Activated CD8-positive, alpha-beta memory T cell treated with anti-CD3 and anti-CD28 coated beads for 1 hour (primary cell): Measurements from ENCODE around the gene INSRR.

Experiments used
- DNase-seq, 2 donors: peaks; one replicate each; pipeline ENCODE4 v3.0.0-alpha.2; 2020; ENCODE audit warnings: low read depth in 1 of 2; ENCODE audit errors: extremely low read depth in 1 of 2

The INSRR gene

DNA sequence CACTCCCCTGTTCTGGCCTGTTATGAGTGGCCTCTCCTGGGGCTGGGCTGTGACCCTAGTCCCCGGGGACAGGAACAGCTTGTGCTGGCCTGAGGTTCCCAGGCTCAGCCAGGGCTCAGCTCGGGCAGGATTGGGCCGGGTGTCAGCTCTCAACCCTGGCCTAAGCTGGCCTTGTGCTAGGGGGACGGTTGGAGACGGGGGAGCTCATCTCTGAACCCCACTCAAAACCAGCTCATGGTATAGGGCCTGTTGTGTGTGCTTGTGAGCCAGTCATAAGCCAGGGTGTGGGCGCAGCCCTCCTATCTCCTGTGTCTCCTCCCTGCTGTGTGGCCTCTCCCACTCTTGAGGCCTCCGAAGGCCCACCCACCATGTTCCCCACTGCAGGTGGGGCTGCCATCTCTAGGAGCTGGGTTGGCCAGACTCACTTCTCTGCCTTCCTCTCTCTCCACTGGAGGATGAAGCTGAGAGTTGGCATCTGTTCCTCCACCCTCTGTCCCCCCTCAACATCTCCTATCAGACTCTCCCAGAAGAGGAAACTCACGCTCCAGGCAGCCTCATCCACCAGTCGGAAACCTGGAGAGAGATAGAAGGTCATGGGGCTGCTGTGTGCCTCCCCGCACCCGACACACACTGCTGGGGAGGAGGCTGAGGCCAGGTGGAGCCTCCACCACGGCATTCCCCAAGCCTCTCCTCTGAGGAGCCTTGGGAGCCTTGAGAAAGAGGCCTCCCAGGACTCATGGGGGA, 36.0 kb upstream of the INSRR start:
- no peak for DNase-seq

DNA sequence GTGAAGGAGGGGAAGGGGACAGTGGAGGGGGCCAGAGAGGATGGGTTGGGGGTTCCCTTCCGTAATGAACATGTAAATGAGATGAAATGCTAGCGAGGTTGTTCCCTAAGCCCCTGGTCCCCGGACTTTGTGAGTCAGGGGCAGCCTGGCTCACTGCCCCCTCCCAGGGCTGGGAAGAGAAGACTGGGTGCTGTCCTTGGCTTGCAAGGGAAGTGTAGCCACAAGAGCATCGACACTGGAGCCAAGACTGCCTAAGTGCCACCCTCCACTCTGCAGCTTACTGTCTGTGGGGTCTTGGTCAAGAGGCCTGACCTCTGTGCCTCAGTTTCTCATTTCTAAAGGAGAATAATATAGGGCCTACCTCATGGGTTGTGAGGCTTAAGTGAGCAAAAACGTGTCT, 35.1 kb upstream of the INSRR start:
- no peak for DNase-seq

- no peak for DNase-seq
Observed at GRCh38 chr1:156893048-156893953, 34.4 kb upstream of the INSRR start, which contains the start of gene PEAR1. Gene PEAR1, plus strand, starts transcription at chr1:156893718. Its CDS starts 10,209 bp downstream, at chr1:156903927.

GRCh38 chr1:156892190-156893047, 33.5 kb upstream of the INSRR start:
- peak; percentile 60 to 76 for DNase-seq

DNA sequence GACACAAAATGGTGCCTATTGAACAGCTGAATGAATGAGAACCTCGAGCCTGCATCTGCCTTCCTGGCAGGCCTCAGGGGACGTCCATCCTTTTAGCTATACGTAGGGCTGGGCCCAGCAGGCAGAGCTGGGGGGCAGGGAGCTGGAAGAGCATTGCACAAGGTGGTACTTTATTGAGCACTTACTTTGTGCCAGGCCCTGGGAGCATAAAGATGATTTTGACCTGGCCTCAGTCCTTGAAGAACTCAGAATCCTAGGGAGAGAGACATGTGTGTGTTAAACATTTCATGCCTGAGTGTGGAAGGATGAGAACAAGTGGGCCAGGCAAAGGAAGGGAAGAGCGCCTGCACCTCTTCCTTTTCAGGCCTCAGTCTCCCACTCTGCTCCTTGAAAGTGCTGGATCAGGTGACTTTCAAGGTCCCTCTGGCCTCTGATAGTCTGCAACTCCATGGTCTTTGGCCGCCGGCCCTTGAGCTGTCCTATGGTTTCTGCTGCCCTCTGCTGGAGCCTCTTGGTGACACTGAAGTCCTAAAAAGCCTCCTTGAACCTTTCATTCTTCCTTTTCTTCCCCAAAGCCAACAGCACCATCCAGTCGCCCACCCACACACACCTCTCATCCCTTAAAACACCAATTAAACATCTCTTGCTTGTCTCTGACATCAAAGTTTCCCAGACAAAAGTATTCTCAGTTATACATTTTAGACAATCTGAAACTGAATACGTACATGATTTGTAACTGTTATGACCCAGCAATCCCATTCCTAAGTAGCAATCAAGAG, 31.1 kb upstream of the INSRR start:
- peak in 1 of 2 donors; percentile 40 for DNase-seq

- DNase-seq = no peak
Observed at GRCh38 chr1:156887734-156888133, 28.8 kb upstream of the INSRR start.

DNA sequence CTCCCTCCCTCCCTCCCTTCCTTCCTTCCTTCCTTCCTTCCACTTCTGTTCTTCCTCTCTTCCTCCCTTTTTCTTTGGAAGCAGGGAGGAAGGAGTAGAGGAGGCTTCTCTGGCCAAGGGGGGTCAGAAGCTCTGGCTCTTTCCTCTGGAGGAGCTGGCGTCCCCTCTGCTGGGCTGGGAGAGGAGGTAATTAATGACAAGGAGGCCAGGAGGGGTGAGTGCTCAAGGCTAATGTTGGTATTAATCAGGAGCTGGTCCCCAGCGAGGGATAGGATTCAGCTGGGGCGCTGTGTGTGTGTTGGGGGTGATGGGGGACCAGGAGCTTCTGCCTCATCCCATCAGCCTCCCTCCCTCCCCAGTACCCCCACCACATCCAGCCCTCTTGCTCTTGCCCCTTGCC, 28.4 kb upstream of the INSRR start:
- DNase-seq = no peak

DNA sequence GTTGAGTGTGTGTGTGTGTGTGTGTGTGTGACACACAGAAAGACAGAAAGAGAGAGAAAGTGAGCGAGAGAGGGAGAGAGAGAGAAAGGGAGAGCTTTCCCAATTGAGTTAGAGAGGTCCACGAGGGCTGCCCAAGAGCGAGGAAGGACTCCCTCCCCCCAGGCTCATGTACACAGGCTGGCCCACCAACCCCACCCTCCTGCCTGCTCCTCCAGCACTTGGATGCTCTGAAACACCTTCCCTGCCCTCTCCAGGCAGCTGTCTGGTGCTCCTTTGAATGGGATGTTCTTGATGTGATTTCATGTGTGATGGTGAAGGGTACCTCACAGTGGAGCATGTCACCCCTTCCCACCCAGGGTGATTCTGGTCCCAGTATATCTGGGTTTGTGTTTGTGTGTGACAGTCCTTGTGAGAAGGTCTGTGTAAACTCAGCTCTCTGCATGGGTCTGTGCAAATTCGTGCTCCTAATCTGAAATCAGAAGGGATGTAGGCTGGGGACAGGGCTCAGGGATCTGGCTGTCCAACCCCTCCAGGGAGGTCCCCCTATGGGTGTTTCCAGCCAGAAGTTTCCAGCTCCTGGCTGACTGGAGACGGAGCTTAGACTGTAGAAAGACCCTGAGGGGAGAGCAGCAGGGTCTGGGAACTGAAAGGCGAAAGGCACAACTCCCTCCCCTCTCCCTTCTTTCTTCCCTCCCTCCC, 27.8 kb upstream of the INSRR start:
- DNase-seq = no peak

DNA sequence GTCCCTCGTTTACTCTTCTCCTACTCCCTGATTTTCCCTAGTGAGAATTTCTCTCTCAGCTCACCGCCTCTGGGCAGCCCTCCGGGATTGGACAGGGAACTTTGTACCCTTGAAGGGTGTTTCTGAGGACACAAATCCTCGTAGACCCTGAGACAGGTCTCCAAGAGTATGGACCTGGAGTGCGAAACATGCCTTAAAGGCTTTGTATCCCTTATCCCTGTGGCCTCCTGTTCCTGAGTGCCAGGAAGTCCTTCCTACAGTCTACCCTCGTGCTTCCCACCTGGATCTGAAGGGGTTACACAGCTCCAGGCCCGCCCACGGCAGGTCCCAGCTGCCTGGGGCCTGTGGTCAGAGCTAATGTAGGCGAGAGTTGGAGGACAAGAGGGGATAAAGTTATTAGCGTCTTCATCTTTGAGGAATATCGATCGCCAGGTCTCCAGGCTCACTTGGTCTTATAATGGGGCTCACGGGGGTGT, 27.0 kb upstream of the INSRR start:
- no peak for DNase-seq

DNA sequence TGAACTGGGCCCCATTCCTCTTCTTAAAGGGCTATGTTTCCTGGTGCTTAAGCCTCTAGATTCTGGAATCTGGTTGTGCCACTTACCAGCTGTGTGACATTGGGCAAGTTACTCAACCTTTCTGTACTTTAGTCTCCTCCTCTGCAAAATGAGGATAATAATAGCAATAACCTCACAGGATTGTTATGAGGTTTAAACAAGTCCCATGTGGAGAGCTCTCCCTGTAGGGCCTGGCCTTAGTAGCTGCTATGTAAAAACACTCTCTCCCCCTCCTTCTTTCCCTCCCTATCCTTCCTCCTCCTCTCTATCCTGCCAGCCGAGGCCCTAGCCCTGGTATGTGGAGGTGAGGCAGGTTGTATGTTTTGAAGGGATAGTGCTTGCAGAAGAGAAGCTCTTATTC, 26.4 kb upstream of the INSRR start:
- DNase-seq = no peak

DNA sequence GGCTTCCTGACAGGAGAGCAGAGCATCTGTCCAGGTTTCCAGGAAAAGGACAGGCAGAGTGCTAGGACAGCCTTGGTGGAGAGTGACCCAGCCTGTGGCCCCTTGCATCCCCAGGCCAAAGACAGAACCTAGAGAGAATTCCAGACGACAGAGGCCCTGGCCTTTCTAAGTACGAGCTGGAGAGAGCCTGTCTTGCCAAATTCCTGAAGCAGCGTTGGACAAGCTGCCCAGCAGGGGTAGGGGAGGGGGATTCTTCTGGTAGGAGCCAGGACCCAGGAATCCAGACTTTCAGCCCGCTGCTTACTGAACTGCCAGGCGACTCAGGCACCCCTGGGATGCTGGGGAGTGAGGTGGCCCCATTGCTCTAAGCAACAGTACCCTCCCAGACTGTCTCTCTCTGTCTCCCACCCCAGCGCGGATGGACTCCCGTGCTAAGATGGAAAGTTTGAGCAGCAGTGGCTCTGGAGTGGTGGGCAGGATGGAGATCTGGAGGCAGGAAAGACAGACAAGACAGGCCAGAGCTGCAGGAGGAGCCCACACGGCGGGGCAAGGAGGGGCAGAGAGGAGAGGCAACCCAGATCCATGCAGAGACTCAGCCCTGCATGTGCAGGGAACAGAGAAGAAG, 25.8 kb upstream of the INSRR start:
- DNase-seq = no peak

- no peak for DNase-seq
Observed at GRCh38 chr1:156883919-156884318, 25.0 kb upstream of the INSRR start.

DNA sequence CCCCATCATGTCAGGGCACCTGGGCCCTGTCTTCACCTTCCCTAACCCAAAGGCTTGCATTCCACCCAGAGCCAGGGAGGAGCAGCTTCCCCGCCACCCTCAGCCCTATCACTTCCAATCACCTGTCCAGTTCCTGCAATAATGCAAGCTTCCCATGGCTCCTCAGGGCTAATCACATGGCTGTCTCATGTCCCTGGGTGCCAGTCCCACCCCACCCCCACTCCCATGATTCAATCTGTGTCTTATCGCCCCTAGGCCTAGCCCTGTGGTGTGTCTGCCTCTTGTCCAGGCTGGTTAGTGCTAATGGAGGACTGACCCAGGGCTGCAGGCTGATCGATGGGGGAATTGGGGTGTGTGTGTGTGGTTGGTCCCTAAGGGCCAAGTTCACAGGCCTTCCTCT, 23.6 kb upstream of the INSRR start:
- no peak for DNase-seq

DNA sequence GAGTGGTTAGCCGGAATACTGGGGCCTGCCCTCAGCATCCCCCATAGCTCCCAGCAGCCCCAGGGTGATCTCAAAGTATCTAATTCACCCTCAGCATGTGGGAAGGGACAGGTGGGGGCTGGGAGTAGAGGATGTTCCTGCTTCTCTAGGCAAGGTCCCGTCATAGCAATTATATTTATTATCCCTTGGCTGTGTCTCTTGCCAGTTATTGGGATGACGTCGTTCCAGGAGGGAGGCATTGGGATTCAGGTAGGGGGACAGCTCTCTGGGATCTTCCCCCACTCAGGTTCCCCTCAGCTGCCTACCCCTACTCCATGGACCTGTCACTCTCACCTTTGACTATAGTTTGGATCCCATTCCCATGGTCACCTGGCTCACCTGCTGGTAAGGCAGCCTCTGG, 22.7 kb upstream of the INSRR start:
- DNase-seq = no peak

DNA sequence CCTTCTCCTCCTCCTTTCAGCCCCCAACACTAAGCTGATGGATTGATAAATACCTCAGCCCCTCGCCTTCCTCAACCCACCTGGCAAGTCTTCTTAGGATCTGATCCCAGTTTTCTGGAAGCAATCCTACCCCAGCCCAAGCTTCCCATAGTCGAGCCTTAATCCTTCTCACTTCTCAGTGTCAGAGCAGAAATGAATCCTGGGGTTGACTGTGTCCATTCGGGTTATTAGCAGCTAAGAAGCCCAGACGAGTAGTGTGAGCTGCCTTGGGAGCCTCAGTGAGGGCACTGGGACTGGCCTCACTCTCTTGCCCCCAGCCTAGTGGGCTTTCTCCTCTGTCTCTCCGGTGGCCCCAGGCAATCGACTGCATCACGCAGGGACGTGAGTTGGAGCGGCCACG, 22.2 kb upstream of the INSRR start:
- DNase-seq = no peak

- DNase-seq = no peak
Observed at GRCh38 chr1:156880473-156880872, 21.6 kb upstream of the INSRR start.

- no peak for DNase-seq
Observed at GRCh38 chr1:156879876-156880275, 21.0 kb upstream of the INSRR start.

GRCh38 chr1:156877433-156878170, 18.7 kb upstream of the INSRR start:
- no peak for DNase-seq
